ENCODE measurements around the gene RBM47.

Gene RBM47

DNA sequence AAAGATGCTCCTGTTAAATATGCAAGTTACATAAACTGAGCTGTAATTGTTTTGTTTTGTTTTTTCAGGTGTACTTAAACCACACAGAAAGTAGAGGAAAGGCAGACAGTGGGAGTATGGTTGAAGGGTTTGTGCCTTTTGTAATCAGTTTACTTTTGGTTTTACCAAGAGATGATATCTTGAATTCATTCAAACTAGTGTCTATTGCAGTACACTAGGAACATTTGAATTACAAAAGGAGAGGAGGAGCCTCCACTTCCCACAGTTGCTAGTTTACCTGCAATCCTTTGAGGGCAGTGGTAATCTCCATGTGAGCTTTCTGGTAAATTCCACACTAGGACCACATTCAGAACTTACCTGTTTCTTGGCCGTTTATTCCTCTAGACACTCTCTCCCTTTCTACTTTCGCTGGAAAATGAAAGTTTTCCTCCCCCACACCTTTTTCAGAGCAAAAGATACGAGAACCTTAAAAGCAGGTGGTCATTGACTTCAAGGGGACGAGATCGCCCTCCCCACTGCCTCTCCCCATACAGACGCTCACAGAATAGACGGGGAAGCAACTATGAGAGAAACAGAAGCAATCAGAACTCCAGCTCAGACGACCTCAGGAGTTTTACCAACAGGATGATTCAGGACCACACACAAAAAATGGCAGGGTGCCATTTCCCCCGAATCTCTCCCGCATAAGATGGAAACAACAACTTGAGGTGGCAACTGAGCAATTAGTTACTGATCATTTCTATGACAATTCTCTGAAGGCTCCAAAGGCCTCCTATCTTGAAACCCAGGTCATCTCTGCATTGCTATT, 3.3 kb downstream of the RBM47 start:
- H3K27ac ChIP-seq: peak overlapping the region; percentile 97
- no peak for DNase-seq (ENCODE audit: low read depth, low spot score)

DNA sequence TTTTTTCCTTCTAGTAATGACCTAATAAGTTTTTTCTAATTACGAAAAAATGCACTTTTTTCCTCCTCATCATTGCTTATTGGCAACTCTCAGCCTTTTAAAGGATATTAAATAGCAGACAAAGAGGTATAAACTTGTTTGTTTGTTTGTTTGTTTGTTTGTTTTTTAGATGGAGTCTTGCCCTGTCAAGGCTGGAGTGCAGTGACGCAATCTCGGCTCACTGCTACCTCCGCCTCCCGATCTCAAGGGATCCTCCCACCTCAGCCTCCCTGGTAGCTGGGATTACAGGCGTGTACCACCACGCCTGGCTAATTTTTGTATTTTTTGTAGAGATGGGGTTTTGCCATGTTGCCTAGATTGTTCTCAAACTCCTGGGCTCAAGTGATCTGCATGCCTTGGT, 6.0 kb downstream of the RBM47 start:
- H3K27ac ChIP-seq: peak overlapping the region; percentile 97
- no peak for DNase-seq (ENCODE audit: low read depth, low spot score)

GRCh38 chr4:40622913-40623312, 6.8 kb downstream of the RBM47 start:
- H3K27ac ChIP-seq: peak overlapping the region; percentile 97
- peak; percentile 94 for DNase-seq (ENCODE audit: low read depth, low spot score)

DNA sequence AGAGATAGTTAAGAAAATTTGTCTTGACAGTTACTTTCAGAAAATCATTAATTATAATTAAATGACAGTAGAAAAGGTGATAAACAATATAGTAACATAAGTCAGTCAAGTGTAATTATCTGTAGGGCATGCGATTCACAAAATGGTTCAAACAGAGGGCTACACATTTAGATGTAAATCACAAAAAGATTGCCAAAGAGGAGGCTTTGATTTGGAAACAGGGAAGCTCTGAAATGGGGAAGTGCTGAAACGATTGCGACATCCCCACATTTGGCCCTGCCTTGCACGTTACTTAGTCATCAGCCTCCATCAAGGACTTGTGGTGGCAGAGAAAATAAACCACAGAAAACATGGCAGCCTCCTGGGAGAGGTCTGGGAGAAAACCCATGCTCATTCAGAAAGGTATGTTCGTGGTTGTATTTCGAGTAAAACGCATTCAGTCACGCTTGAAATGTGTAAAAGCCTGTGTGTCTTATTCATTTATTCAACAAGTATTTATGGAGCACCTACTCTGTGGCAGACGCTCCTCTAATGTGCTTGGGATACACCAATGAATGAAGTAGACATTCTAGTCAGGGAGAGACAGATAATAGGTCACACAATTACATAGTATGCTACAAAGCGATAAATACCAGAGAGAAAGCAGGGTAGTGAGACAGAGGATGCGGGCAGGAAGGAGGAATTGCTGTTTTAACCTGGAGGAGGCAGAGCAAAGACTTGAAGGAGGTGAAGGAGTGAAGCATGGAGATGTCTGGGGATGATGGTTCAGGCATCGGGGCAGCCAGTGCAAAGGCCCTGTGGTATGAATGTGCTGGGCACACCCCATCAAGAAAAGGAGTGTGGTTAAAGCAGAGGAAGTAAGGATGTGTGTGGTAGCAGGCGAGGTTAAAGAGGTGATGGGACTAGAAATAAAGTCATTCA, 7.8 kb downstream of the RBM47 start:
- H3K27ac ChIP-seq: peak overlapping the region; percentile 97
- peak; percentile 97 for DNase-seq (ENCODE audit: low read depth, low spot score)

DNA sequence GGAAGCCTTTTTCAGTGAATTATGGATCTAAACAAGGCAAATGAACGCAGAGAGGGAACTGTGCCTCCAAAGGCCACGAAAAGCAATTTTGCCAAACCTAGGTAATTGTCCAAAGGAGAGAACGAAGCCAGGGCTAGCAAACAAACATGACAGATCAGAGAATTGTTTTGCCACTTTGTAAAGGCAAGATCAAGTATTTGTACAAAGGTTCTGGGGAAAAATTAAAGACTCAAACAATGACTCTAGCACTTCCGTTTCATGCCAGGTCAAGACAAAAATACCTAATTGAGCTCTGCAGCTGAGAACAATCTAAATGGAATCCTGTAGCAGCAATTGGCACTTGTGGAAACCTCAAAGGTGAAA, 8.5 kb downstream of the RBM47 start:
- peak overlapping the region; percentile 97 for H3K27ac ChIP-seq
- DNase-seq (ENCODE audit: low read depth, low spot score): no peak

GRCh38 chr4:40619600-40619999, 10.1 kb downstream of the RBM47 start:
- DNase-seq (ENCODE audit: low read depth, low spot score): no peak
- peak overlapping the region; percentile 97 for H3K27ac ChIP-seq

DNA sequence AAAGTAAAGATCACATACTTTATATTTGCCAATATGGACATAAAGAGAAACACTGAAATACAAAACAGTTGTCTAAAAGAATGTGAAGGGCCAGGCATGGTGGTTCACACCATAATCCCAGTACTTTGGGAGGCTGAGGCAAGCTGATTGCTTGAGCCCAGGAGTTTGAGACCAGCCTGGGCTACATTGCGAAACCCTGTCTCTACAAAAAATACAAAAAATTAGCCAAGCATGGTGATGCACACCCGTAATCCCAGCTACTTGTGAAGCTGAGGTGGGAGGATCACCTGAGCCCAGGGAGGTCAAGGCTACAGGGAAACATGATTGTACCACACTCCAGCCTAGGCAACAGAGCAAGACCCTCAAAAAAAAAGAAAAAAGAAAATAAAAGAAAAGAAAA, 11.8 kb downstream of the RBM47 start:
- no peak overlapping the region for H3K27ac ChIP-seq
- DNase-seq (ENCODE audit: low read depth, low spot score): no peak

DNA sequence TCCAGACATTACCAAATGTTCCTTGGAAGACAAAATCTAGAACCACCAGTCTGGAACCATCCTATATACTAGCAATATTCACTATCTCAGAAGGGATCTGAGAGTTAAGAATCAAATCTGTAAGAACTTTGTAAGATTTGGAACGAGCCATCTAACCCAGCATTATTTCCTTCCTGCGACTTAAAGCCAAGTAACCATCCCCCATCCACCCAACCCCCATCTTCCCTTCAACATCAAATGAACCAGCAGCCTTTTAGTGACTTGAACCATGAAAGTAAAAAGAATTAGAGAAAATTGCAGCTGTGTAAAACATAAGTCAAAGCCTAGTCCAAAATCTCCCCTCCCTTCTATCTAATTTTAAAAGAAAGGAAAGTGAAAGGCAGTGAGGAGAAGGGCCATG, 15.6 kb downstream of the RBM47 start:
- no peak overlapping the region for H3K27ac ChIP-seq
- DNase-seq (ENCODE audit: low read depth, low spot score): no peak

GRCh38 chr4:40613456-40613855, 16.2 kb downstream of the RBM47 start:
- no peak for DNase-seq (ENCODE audit: low read depth, low spot score)
- H3K27ac ChIP-seq: no peak overlapping the region

- H3K27ac ChIP-seq: no peak overlapping the region
- no peak for DNase-seq (ENCODE audit: low read depth, low spot score)
Observed at GRCh38 chr4:40612831-40613230, 16.8 kb downstream of the RBM47 start.

DNA sequence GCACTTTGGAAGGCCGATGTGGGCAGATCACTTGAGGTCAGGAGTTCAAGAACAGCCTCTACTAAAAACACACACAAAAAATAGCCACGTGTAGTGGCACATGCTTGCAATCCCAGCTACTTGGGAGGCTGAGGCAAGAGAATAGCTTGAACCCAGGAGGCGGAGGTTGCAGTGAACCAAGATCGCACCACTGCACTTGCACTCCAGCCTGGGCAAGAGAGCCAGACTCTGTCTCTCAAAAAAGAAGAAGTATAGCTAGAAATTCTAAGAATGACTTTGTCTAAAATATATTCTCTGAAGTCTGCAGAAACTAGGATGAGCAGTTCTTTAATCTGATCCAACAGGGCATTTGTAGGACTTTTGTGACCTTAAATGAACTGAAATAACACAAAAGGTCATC, 17.4 kb downstream of the RBM47 start:
- no peak overlapping the region for H3K27ac ChIP-seq
- DNase-seq (ENCODE audit: low read depth, low spot score): no peak

DNA sequence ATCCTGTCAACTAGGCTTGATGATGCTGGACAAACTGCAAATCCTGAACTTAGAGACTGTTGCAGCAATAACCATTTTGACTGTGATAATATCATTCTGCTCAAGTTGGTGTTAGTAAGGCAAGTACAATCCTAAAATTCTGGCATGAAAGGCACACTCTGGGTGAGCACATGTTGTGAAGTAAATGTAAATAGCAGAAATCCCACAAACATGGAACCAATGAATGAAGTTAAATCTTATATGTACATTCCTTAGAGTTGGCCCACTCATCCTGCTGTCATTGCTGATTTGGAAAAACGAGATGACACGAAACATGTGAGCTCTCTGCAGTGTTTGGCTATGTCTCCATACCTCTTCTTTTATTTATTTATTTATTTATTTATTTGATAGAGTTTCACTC, 21.0 kb downstream of the RBM47 start:
- no peak overlapping the region for H3K27ac ChIP-seq
- DNase-seq (ENCODE audit: low read depth, low spot score): no peak

GRCh38 chr4:40607221-40607620, 22.4 kb downstream of the RBM47 start:
- no peak overlapping the region for H3K27ac ChIP-seq
- DNase-seq (ENCODE audit: low read depth, low spot score): no peak

GRCh38 chr4:40606239-40606767, 23.4 kb downstream of the RBM47 start:
- H3K27ac ChIP-seq: no peak overlapping the region
- DNase-seq (ENCODE audit: low read depth, low spot score): no peak

DNA sequence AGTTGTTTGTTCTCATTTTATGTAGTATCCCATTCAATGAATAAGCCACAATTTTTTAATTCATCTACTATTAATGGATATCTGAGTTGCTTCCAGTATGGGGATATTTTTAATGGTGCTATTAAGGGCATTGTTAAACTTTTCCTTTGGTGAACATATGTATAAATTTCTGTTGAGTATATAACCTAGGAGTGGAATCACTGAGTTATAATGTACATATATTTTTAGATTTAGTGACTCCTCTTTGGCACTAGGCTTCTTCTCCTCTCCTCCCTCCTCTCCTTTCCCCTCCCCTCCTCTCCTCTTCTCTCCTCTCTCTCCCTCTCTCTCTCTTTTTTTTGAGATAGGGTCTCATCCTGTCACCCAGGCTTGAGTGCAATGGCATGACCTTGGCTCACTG, 26.4 kb downstream of the RBM47 start:
- no peak overlapping the region for H3K27ac ChIP-seq
- DNase-seq (ENCODE audit: low read depth, low spot score): no peak

GRCh38 chr4:40601641-40602040, 28.0 kb downstream of the RBM47 start:
- DNase-seq (ENCODE audit: low read depth, low spot score): no peak
- no peak overlapping the region for H3K27ac ChIP-seq

DNA sequence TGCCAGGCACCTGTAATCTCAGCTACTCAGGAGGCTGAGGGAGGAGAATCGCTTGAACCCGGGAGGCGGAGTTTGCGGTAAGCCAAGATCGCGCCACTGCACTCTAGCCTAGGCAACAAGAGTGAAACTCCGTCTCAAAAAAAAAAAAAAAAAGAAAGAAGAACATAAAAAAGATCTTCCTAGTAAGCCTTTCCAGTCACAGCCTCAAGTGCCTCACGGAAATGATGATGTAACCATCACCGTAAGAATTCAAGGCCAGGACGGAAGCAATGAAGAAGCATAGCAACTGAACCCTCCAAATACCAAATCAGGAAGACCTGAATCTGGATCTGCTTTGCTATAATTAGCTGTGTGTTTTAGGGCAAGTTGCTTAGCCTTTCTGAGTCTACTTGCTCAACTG, 28.8 kb downstream of the RBM47 start:
- DNase-seq (ENCODE audit: low read depth, low spot score): no peak
- H3K27ac ChIP-seq: no peak overlapping the region

DNA sequence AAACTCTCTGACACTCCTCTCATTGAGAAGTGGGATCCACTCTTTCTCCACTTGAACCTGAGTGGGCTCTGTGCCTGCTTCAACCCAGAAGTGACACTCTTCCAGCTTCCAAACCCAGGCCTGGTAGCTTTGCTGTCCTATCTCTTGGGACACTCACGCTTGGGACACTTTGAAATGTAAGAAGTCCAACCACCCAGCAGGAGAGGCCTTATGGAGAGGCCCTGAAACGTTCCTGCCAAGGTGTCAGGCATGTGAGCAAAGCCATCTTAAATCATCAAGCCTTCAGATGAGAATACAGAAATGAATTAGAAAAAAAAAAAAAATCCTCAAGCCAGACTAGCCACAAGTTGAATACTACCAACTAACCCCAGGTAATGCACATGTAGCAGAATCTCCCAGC, 30.2 kb downstream of the RBM47 start:
- H3K27ac ChIP-seq: no peak overlapping the region
- DNase-seq (ENCODE audit: low read depth, low spot score): no peak

GRCh38 chr4:40596522-40596921, 33.1 kb downstream of the RBM47 start:
- H3K27ac ChIP-seq: no peak overlapping the region
- DNase-seq (ENCODE audit: low read depth, low spot score): no peak

- no peak for DNase-seq (ENCODE audit: low read depth, low spot score)
- H3K27ac ChIP-seq: no peak overlapping the region
Observed at GRCh38 chr4:40595981-40596380, 33.7 kb downstream of the RBM47 start.

Data from epithelial cell of prostate (primary cell).